Liver (tissue), 9 donors: ENCODE measurements around the gene USP24. TPM values are rescaled to one million over a fixed set of nuclear protein-coding genes. Genes with fewer than 3 reads are reported as not detected.

Experiments used
- DNase-seq: peaks from one replicate; pipeline ENCODE4 v3.0.0-alpha.2; 2017; ENCODE audit warnings: low spot score
- H3K27ac ChIP-seq, 2 donors: one replicate each; pipeline ENCODE4 v1.7.0; 2013; ENCODE audit warnings: inconsistent platforms in 2 of 2, low read length in 2 of 2, control low read depth in 1 of 2, low read depth in 1 of 2, mild to moderate bottlenecking in 1 of 2
- H3K27me3 ChIP-seq, 4 donors: one replicate each; pipeline versions ENCODE4 v1.6.1 to v1.7.0; 2013; ENCODE audit warnings: low read length in 3 of 4, inconsistent platforms in 1 of 4, mild to moderate bottlenecking in 1 of 4, moderate library complexity in 1 of 4; ENCODE audit not compliant: control insufficient read depth in 4 of 4, insufficient read depth in 4 of 4
- H3K36me3 ChIP-seq, 4 donors: one replicate each; pipeline versions ENCODE4 v1.6.1 to v1.7.0; 2013; ENCODE audit warnings: low read length in 3 of 4, mild to moderate bottlenecking in 3 of 4, low read depth in 1 of 4, moderate library complexity in 1 of 4; ENCODE audit not compliant: control insufficient read depth in 4 of 4, insufficient read depth in 3 of 4
- H3K4me1 ChIP-seq, 4 donors: one replicate each; pipeline versions ENCODE4 v1.6.1 to v1.7.0; 2013; ENCODE audit warnings: low read length in 3 of 4, mild to moderate bottlenecking in 3 of 4, moderate library complexity in 1 of 4; ENCODE audit not compliant: control insufficient read depth in 4 of 4, insufficient read depth in 4 of 4
- H3K4me3 ChIP-seq, 3 donors: one replicate each; pipeline versions ENCODE4 v1.6.1 to v1.7.0; 2013; ENCODE audit warnings: low read length in 3 of 3, control low read depth in 1 of 3, low read depth in 1 of 3, mild to moderate bottlenecking in 1 of 3
- H3K9ac ChIP-seq, 2 donors: one replicate each; pipeline ENCODE4 v1.7.0; 2013; ENCODE audit warnings: low read length in 2 of 2, mild to moderate bottlenecking in 2 of 2, moderate library complexity in 2 of 2, control low read depth in 1 of 2, low read depth in 1 of 2
- H3K9me3 ChIP-seq, 4 donors: one replicate each; pipeline versions ENCODE4 v1.6.1 to v1.7.0; 2013; ENCODE audit warnings: low read length in 3 of 4; ENCODE audit not compliant: control insufficient read depth in 4 of 4
- ATF3 ChIP-seq: IDR thresholded peaks from 2 replicates; pipeline ENCODE4 v1.6.1; 2016; ENCODE audit warnings: antibody characterized with exemption
- EGR1 ChIP-seq, 2 donors: IDR thresholded peaks; 2 replicates each; pipeline ENCODE4 v1.6.1; 2016 to 2018; ENCODE audit warnings: antibody characterized with exemption in 2 of 2, low read depth in 2 of 2
- FOXA1 ChIP-seq: IDR thresholded peaks from 2 replicates; pipeline ENCODE4 v1.6.1; 2016; ENCODE audit warnings: antibody characterized with exemption
- FOXA2 ChIP-seq: IDR thresholded peaks from 2 replicates; pipeline ENCODE4 v1.6.1; 2016; ENCODE audit warnings: antibody characterized with exemption
- GABPA ChIP-seq, 2 donors: IDR thresholded peaks in 1 of 2; conservative IDR thresholded peaks in 1 of 2; 2 replicates each; pipeline ENCODE4 v1.6.1; 2016; ENCODE audit warnings: antibody characterized with exemption in 2 of 2, mild to moderate bottlenecking in 1 of 2, moderate library complexity in 1 of 2
- HNF4A ChIP-seq, 2 donors: conservative IDR thresholded peaks; 2 replicates each; pipeline ENCODE4 v1.6.1; 2016; ENCODE audit warnings: antibody characterized with exemption in 2 of 2, mild to moderate bottlenecking in 2 of 2
- HNF4G ChIP-seq: IDR thresholded peaks from 2 replicates; pipeline ENCODE4 v1.6.1; 2016; ENCODE audit warnings: antibody characterized with exemption
- JUND ChIP-seq, 2 donors: IDR thresholded peaks; 2 replicates each; pipeline ENCODE4 v1.6.1; 2016; ENCODE audit warnings: antibody characterized with exemption in 2 of 2
- NR2F2 ChIP-seq: IDR thresholded peaks from 2 replicates; pipeline ENCODE4 v1.6.1; 2016; ENCODE audit warnings: antibody characterized with exemption
- RAD21 ChIP-seq, 2 donors: IDR thresholded peaks; 2 replicates each; pipeline ENCODE4 v1.6.1; 2016; ENCODE audit warnings: antibody characterized with exemption in 2 of 2, mild to moderate bottlenecking in 2 of 2
- RXRA ChIP-seq, 2 donors: IDR thresholded peaks; 2 replicates each; pipeline ENCODE4 v1.6.1; 2017 to 2018; ENCODE audit warnings: antibody characterized with exemption in 2 of 2, mild to moderate bottlenecking in 1 of 2
- SP1 ChIP-seq: IDR thresholded peaks from 2 replicates; pipeline ENCODE4 v1.6.1; 2018; ENCODE audit warnings: antibody characterized with exemption, mild to moderate bottlenecking
- TAF1 ChIP-seq: conservative IDR thresholded peaks from 2 replicates; pipeline ENCODE4 v1.6.1; 2016; ENCODE audit warnings: antibody characterized with exemption, mild to moderate bottlenecking
- YY1 ChIP-seq: IDR thresholded peaks from 2 replicates; pipeline ENCODE4 v1.6.1; 2016; ENCODE audit warnings: antibody characterized with exemption, mild to moderate bottlenecking
- ZBTB33 ChIP-seq: IDR thresholded peaks from 2 replicates; pipeline ENCODE4 v1.6.1; 2016; ENCODE audit warnings: antibody characterized with exemption
- WGBS: extraction: QIAGEN DNeasy Blood & Tissue Kit; methylation state at CpG from one replicate; pipeline ENCODE4 v1.1.7; 2013; 5-methylcytosine and 5-hydroxymethylcytosine counted together
- polyA plus RNA-seq, 2 donors: library from polyadenylated mRNA; stranded (reverse) in 1 of 2; unstranded in 1 of 2; fragments of 200-250 nt in 1 of 2; fragments of >200 nt in 1 of 2; fragmentation: Nextera tagmentation in 1 of 2; extraction: Ambion mirVana in 1 of 2; gene quantifications; one replicate each; pipeline versions ENCODE4 v1.2.1 to v1.2.3, GENCODE V29; 2013 to 2015
- total RNA-seq, 2 donors: library from RNA; depleted of rRNA; stranded (reverse); fragments of >200 nt; gene quantifications; one replicate each; pipeline ENCODE4 v1.2.3, GENCODE V29; 2014
- TF ChIP-seq, protein P1 (sequence below): fragments of 150-350 bp; IDR thresholded peaks from 2 replicates; pipeline ENCODE4 v1.5.1; 2017; ENCODE audit warnings: improper control_type of control experiment, low read depth, low read length; ENCODE audit not compliant: missing input control
- TF ChIP-seq, protein P2 (sequence below): IDR thresholded peaks from 2 replicates; pipeline ENCODE4 v1.6.1; 2016; ENCODE audit warnings: antibody characterized with exemption, mild to moderate bottlenecking
- donor health status: healthy.
- donor health status: healthy.
- donor health status: healthy.
- donor health status: healthy.
- donor health status: healthy.

The USP24 gene
- total and polyA plus RNA-seq, 4 donors, result 7.0 to 75.8 (median 20.3) TPM

GRCh38 chr1:55067022-55067778, 148.0 kb downstream of the USP24 start:
- H3K9ac ChIP-seq, result no peak overlapping the region
- H3K9me3 ChIP-seq, result no peaks in the 10 kb centered on the region
- H3K4me1 ChIP-seq, result peaks cover 18 to 69% (median 40%) of the 10 kb centered on the region in 4 donors
- WGBS, result 76% methylated on average over 17 of the region's 17 CpGs
- no peaks in the 10 kb centered on the region for H3K27me3 ChIP-seq
- H3K36me3 ChIP-seq, result peaks cover 3 to 34% (median 27%) of the 10 kb centered on the region in 4 donors
- TF ChIP-seq JUND (IDR thresholded peaks at IDR 0.05), result no peak
- no peak for TF ChIP-seq SP1
- TF ChIP-seq, protein P1, sequence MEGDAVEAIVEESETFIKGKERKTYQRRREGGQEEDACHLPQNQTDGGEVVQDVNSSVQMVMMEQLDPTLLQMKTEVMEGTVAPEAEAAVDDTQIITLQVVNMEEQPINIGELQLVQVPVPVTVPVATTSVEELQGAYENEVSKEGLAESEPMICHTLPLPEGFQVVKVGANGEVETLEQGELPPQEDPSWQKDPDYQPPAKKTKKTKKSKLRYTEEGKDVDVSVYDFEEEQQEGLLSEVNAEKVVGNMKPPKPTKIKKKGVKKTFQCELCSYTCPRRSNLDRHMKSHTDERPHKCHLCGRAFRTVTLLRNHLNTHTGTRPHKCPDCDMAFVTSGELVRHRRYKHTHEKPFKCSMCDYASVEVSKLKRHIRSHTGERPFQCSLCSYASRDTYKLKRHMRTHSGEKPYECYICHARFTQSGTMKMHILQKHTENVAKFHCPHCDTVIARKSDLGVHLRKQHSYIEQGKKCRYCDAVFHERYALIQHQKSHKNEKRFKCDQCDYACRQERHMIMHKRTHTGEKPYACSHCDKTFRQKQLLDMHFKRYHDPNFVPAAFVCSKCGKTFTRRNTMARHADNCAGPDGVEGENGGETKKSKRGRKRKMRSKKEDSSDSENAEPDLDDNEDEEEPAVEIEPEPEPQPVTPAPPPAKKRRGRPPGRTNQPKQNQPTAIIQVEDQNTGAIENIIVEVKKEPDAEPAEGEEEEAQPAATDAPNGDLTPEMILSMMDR, result no peak
- no peak for TF ChIP-seq ATF3
- no peak for DNase-seq
- H3K4me3 ChIP-seq, result no peak overlapping the region
- no peak overlapping the region for H3K27ac ChIP-seq

DNA sequence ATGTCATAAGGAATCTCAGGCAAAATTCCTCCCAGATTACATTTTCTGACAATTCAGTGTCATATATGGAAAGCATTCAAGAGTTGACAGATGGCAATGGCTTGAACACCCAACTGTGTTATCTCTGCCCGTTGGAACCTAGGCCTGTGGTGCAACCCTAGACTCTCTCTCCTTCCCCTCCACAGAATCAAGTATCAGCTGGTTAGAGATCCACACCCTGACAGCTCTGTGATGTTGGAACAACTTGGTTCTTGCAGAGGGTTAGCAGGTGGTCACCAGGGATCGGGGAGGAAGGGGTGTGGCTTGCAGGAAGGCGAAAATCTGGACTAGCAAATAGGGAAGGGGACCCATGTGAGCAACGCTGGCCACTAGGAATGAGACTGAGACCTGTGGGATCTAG, 149.5 kb downstream of the USP24 start:
- Histone ChIP-seq H3K4me3 (no peak overlapping the region), H3K27me3 (no peaks in the 10 kb centered on the region), H3K4me1 (peaks cover 18 to 79% (median 44%) of the 10 kb centered on the region in 4 donors), H3K27ac (no peak overlapping the region), H3K9me3 (no peaks in the 10 kb centered on the region), H3K36me3 (peaks cover 7 to 40% (median 21%) of the 10 kb centered on the region in 4 donors), H3K9ac (no peak overlapping the region)
- DNase-seq, result no peak
- no peak for TF ChIP-seq HNF4G
- no peak for TF ChIP-seq TAF1
- TF ChIP-seq HNF4A (conservative IDR thresholded peaks at IDR 0.05), result no peak
- no peak for TF ChIP-seq RAD21 (IDR thresholded peaks at IDR 0.05)
- no peak for TF ChIP-seq EGR1 (IDR thresholded peaks at IDR 0.05; ENCODE audit: low read depth in 2 of 2)
- no peak for TF ChIP-seq SP1
- no peak for TF ChIP-seq RXRA (IDR thresholded peaks at IDR 0.05)
- TF ChIP-seq, protein P1, result no peak
- TF ChIP-seq GABPA (IDR thresholded peaks at IDR 0.05 in 1 of 2, conservative IDR thresholded peaks at IDR 0.05 in 1 of 2), result no peak
- no peak for TF ChIP-seq NR2F2
- TF ChIP-seq YY1, result no peak
- no peak for TF ChIP-seq FOXA1
- TF ChIP-seq JUND (IDR thresholded peaks at IDR 0.05), result no peak
- TF ChIP-seq, protein P2, sequence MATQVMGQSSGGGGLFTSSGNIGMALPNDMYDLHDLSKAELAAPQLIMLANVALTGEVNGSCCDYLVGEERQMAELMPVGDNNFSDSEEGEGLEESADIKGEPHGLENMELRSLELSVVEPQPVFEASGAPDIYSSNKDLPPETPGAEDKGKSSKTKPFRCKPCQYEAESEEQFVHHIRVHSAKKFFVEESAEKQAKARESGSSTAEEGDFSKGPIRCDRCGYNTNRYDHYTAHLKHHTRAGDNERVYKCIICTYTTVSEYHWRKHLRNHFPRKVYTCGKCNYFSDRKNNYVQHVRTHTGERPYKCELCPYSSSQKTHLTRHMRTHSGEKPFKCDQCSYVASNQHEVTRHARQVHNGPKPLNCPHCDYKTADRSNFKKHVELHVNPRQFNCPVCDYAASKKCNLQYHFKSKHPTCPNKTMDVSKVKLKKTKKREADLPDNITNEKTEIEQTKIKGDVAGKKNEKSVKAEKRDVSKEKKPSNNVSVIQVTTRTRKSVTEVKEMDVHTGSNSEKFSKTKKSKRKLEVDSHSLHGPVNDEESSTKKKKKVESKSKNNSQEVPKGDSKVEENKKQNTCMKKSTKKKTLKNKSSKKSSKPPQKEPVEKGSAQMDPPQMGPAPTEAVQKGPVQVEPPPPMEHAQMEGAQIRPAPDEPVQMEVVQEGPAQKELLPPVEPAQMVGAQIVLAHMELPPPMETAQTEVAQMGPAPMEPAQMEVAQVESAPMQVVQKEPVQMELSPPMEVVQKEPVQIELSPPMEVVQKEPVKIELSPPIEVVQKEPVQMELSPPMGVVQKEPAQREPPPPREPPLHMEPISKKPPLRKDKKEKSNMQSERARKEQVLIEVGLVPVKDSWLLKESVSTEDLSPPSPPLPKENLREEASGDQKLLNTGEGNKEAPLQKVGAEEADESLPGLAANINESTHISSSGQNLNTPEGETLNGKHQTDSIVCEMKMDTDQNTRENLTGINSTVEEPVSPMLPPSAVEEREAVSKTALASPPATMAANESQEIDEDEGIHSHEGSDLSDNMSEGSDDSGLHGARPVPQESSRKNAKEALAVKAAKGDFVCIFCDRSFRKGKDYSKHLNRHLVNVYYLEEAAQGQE, result no peak
- TF ChIP-seq FOXA2, result no peak
- no peak for TF ChIP-seq ZBTB33
- 81% methylated on average over 4 of the region's 4 CpGs for WGBS
